IMR-90 (cell line): ENCODE data around the gene MRPL38.

Experiments used
- CTCF ChIP-seq: conservative IDR thresholded peaks from 2 replicates; pipeline ENCODE4 v1.5.1; 2012; ENCODE audit warnings: mild to moderate bottlenecking, low read depth, low read length, improper control_type of control experiment
- MAFK ChIP-seq: IDR thresholded peaks from 2 replicates; pipeline ENCODE4 v1.6.1; 2012; ENCODE audit warnings: low read depth, low read length, improper control_type of control experiment
- MXI1 ChIP-seq: IDR thresholded peaks from 2 replicates; pipeline ENCODE4 v1.6.1; 2012; ENCODE audit warnings: low read depth, mild to moderate bottlenecking, low read length, moderate library complexity, borderline replicate concordance
- POLR2A ChIP-seq: IDR thresholded peaks from 2 replicates; pipeline ENCODE4 v1.6.1; 2012; ENCODE audit warnings: mild to moderate bottlenecking, low read depth, low read length
- RAD21 ChIP-seq: IDR thresholded peaks from 2 replicates; pipeline ENCODE4 v1.6.1; 2012; ENCODE audit warnings: low read length, improper control_type of control experiment
- RFX5 ChIP-seq: IDR thresholded peaks from 2 replicates; pipeline ENCODE4 v1.8.0; 2012; ENCODE audit warnings: low read depth, mild to moderate bottlenecking, low read length, moderate library complexity
- SMC3 ChIP-seq: fragments of 150-350 bp; IDR thresholded peaks from 2 replicates; pipeline ENCODE4 v1.6.1; 2016; ENCODE audit warnings: low read depth, mild to moderate bottlenecking, antibody characterized with exemption, low read length, moderate library complexity

- TF ChIP-seq SMC3 (no peak), MAFK (no peak), CTCF (no peak), MXI1 (no peak), POLR2A (no peak), RAD21 (no peak), RFX5 (no peak)
Measured at GRCh38 chr17:75950855-75951554, 46.3 kb upstream of the MRPL38 start.
